ENCODE data around the gene KLHL29. TPM values are rescaled to one million over a fixed set of nuclear protein-coding genes. Genes with fewer than 3 reads are reported as not detected.

Gene KLHL29
- total RNA-seq, 3 donors from 2014 or later (not counting 1 experiment from before 2014, with no cell fraction given): 0.24 to 0.43 (median 0.33) TPM

- Histone ChIP-seq H3K36me3 (ENCODE audit: control insufficient read depth, insufficient read depth, low read length) (no peaks in the 10 kb centered on the region), H3K9me3 (ENCODE audit: control insufficient read depth, insufficient read depth, low read length) (no peaks in the 10 kb centered on the region), H3K27me3 (ENCODE audit: control insufficient read depth, insufficient read depth, low read length) (no peaks in the 10 kb centered on the region), H3K4me3 (ENCODE audit: low read length) (no peak overlapping the region), H3K4me1 (ENCODE audit: control insufficient read depth, insufficient read depth, low read length) (no peaks in the 10 kb centered on the region), H3K27ac (ENCODE audit: low read length) (no peak overlapping the region)
- Mint-ChIP-seq H3K4me3 (no peak overlapping the region), H3K4me1 (no peaks in the 10 kb centered on the region), H3K27me3 (ENCODE audit: low read depth in 2 of 2) (peaks cover 20 to 35% of the 10 kb centered on the region in 2 donors), H3K27ac (no peak overlapping the region), H3K36me3 (no peaks in the 10 kb centered on the region), H3K9me3 (no peaks in the 10 kb centered on the region)
- intact Hi-C loops (cut with micrococcal nuclease): no loop called here
- 81% methylated on average over 11 of the region's 11 CpGs for WGBS (ENCODE audit: insufficient coverage)
- DNase-seq: no peak
- TF ChIP-seq CTCF (IDR thresholded peaks at IDR 0.05): no peak
- no peak for ATAC-seq
These were observed 27.7 kb downstream of the KLHL29 start for GRCh38 chr2:23412556-23413155.

- no peak overlapping the region for H3K27ac Mint-ChIP-seq
- no peaks in the 10 kb centered on the region for H3K9me3 ChIP-seq (ENCODE audit: control insufficient read depth, insufficient read depth, low read length)
- H3K4me1 Mint-ChIP-seq: no peaks in the 10 kb centered on the region
- intact Hi-C loops (cut with micrococcal nuclease): no loop called here
- H3K4me3 ChIP-seq (ENCODE audit: low read length): no peak overlapping the region
- no peak overlapping the region for H3K4me3 Mint-ChIP-seq
- no peak for ATAC-seq
- no peaks in the 10 kb centered on the region for H3K9me3 Mint-ChIP-seq
- peaks cover 17 to 25% of the 10 kb centered on the region in 2 donors for H3K27me3 Mint-ChIP-seq (ENCODE audit: low read depth in 2 of 2)
- no peaks in the 10 kb centered on the region for H3K4me1 ChIP-seq (ENCODE audit: control insufficient read depth, insufficient read depth, low read length)
- no peaks in the 10 kb centered on the region for H3K36me3 ChIP-seq (ENCODE audit: control insufficient read depth, insufficient read depth, low read length)
- no peak for DNase-seq
- no peaks in the 10 kb centered on the region for H3K36me3 Mint-ChIP-seq
- TF ChIP-seq CTCF (IDR thresholded peaks at IDR 0.05): no peak
- no peaks in the 10 kb centered on the region for H3K27me3 ChIP-seq (ENCODE audit: control insufficient read depth, insufficient read depth, low read length)
- WGBS (ENCODE audit: insufficient coverage): 88% methylated on average over 8 of the region's 8 CpGs
- no peak overlapping the region for H3K27ac ChIP-seq (ENCODE audit: low read length)
These were observed 28.7 kb downstream of the KLHL29 start for GRCh38 chr2:23413641-23414040.

- no peak overlapping the region for H3K4me3 ChIP-seq (ENCODE audit: low read length)
- Mint-ChIP-seq H3K36me3 (no peaks in the 10 kb centered on the region), H3K27ac (no peak overlapping the region), H3K4me1 (no peaks in the 10 kb centered on the region), H3K27me3 (ENCODE audit: low read depth in 2 of 2) (peaks cover 17 to 21% of the 10 kb centered on the region in 2 donors), H3K4me3 (no peak overlapping the region), H3K9me3 (no peaks in the 10 kb centered on the region)
- H3K36me3 ChIP-seq (ENCODE audit: control insufficient read depth, insufficient read depth, low read length): no peaks in the 10 kb centered on the region
- no peaks in the 10 kb centered on the region for H3K27me3 ChIP-seq (ENCODE audit: control insufficient read depth, insufficient read depth, low read length)
- no peak for DNase-seq
- H3K27ac ChIP-seq (ENCODE audit: low read length): no peak overlapping the region
- no peak for ATAC-seq
- no peak for TF ChIP-seq CTCF (IDR thresholded peaks at IDR 0.05)
- intact Hi-C loops (cut with micrococcal nuclease): no loop called here
- no peaks in the 10 kb centered on the region for H3K4me1 ChIP-seq (ENCODE audit: control insufficient read depth, insufficient read depth, low read length)
- WGBS (ENCODE audit: insufficient coverage): 87% methylated on average over 8 of the region's 8 CpGs
- H3K9me3 ChIP-seq (ENCODE audit: control insufficient read depth, insufficient read depth, low read length): no peaks in the 10 kb centered on the region
These were observed 29.1 kb downstream of the KLHL29 start for GRCh38 chr2:23414106-23414505.

GRCh38 chr2:23414871-23415270 is 29.9 kb downstream of the KLHL29 start:
- no peak for TF ChIP-seq CTCF (IDR thresholded peaks at IDR 0.05)
- Mint-ChIP-seq H3K27me3 (ENCODE audit: low read depth in 2 of 2) (peaks cover 14 to 15% of the 10 kb centered on the region in 2 donors), H3K4me3 (no peak overlapping the region), H3K27ac (no peak overlapping the region), H3K9me3 (no peaks in the 10 kb centered on the region), H3K36me3 (no peaks in the 10 kb centered on the region), H3K4me1 (no peaks in the 10 kb centered on the region)
- H3K36me3 ChIP-seq (ENCODE audit: control insufficient read depth, insufficient read depth, low read length): no peaks in the 10 kb centered on the region
- no peaks in the 10 kb centered on the region for H3K27me3 ChIP-seq (ENCODE audit: control insufficient read depth, insufficient read depth, low read length)
- no peaks in the 10 kb centered on the region for H3K4me1 ChIP-seq (ENCODE audit: control insufficient read depth, insufficient read depth, low read length)
- H3K27ac ChIP-seq (ENCODE audit: low read length): no peak overlapping the region
- no peak overlapping the region for H3K4me3 ChIP-seq (ENCODE audit: low read length)
- intact Hi-C loops (cut with micrococcal nuclease): no loop called here
- 95% methylated on average over 4 of the region's 4 CpGs for WGBS (ENCODE audit: insufficient coverage)
- H3K9me3 ChIP-seq (ENCODE audit: control insufficient read depth, insufficient read depth, low read length): no peaks in the 10 kb centered on the region
- ATAC-seq (no peak), DNase-seq (no peak)
